ENCODE results near the gene DNAH1.

DNAH1 gene

GRCh38 chr3:52392216-52392930 lies 76.3 kb downstream of the DNAH1 start:
- H3K4me3 ChIP-seq (ENCODE audit: low read depth, low read length), result no peak overlapping the region
- no peak for TF ChIP-seq CTCF (IDR thresholded peaks at IDR 0.05; ENCODE audit: borderline replicate concordance, insufficient read depth, low read depth, low read length)

GRCh38 chr3:52393131-52393807 lies 77.2 kb downstream of the DNAH1 start:
- TF ChIP-seq CTCF (IDR thresholded peaks at IDR 0.05; ENCODE audit: borderline replicate concordance, insufficient read depth, low read depth, low read length), result no peak
- H3K4me3 ChIP-seq (ENCODE audit: low read depth, low read length), result no peak overlapping the region

- no peak overlapping the region for H3K4me3 ChIP-seq (ENCODE audit: low read depth, low read length)
- no peak for TF ChIP-seq CTCF (IDR thresholded peaks at IDR 0.05; ENCODE audit: borderline replicate concordance, insufficient read depth, low read depth, low read length)
Measured at GRCh38 chr3:52393959-52394670, 78.0 kb downstream of the DNAH1 start.

- no peak for TF ChIP-seq CTCF (IDR thresholded peaks at IDR 0.05; ENCODE audit: borderline replicate concordance, insufficient read depth, low read depth, low read length)
- no peak overlapping the region for H3K4me3 ChIP-seq (ENCODE audit: low read depth, low read length)
Measured at GRCh38 chr3:52394751-52395502, 78.8 kb downstream of the DNAH1 start.

- H3K4me3 ChIP-seq (ENCODE audit: low read depth, low read length), result no peak overlapping the region
- no peak for TF ChIP-seq CTCF (IDR thresholded peaks at IDR 0.05; ENCODE audit: borderline replicate concordance, insufficient read depth, low read depth, low read length)
Measured at GRCh38 chr3:52395503-52395865, 79.4 kb downstream of the DNAH1 start.

- no peak for TF ChIP-seq CTCF (IDR thresholded peaks at IDR 0.05; ENCODE audit: borderline replicate concordance, insufficient read depth, low read depth, low read length)
- H3K4me3 ChIP-seq (ENCODE audit: low read depth, low read length), result no peak overlapping the region
Measured at GRCh38 chr3:52396011-52396906, 80.1 kb downstream of the DNAH1 start.
